ENCODE data around the gene TRAPPC10.

DNA sequence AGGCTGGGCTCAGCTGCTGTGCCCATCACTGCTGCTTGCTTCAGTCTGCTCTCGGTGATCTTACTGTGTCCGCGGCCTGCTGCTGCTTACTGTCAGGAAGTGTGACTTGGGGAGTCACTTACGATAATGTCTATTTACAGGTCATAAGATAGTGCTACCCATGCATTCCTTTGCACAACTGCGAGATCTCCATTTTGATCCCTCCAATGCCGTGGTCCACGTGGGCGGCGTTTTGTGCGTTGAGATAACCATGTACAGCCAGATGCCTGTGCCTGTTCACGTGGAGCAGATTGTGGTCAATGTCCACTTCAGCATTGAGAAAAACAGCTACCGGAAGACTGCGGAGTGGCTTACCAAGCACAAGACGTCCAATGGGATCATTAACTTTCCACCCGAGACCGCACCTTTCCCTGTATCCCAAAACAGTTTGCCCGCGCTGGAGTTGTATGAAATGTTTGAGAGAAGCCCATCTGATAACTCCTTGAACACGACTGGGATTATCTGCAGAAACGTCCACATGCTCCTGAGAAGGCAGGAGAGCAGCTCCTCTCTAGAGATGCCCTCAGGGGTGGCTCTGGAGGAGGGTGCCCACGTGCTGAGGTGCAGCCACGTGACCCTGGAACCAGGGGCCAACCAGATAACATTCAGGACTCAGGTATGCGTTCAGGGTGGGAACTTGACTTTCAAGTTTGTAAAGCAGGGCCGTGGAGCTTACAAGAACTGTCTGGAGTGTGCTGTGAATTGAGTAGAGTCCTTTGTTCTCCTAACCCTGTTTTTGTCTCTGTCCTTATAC is 70.7 kb downstream of the TRAPPC10 start:
- TF ChIP-seq POLR2A (IDR thresholded peaks at IDR 0.05; ENCODE audit: low read length) (no peak), GATA1 (IDR thresholded peaks at IDR 0.05; ENCODE audit: low read depth, low read length) (no peak)

Data from erythroblast (primary cell).